ENCODE measurements around the gene PGLYRP3. TPM values are rescaled to one million over a fixed set of nuclear protein-coding genes. Genes with fewer than 3 reads are reported as not detected.

PGLYRP3 gene
- total and polyA plus RNA-seq, 2 of the 13 experiments (the other 11 are each of a cell fraction or from before 2014, with no cell fraction given) = not detected

DNA sequence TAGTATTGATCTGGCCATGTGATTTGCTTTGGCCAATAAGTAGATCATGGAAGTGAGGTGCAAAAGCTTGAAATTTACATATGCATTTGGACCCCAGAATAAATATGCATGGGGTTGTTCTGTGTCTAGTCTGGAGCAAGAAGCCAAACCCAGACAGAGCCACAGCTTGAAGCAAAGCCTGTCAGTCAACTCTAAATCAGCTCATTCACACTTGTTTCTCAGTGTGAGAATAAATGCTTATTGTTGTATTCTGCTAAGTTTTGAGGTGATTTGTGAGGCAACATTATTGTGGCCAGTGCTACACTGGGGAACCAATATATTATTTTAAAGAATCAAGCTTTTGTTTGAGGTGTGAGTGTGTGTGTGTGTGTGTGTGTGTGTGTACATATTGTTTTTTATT lies 12.2 kb upstream of the PGLYRP3 start (continued):
- no peak for TF ChIP-seq ZNF343 (CRISPR knock-in tag; IDR thresholded peaks at IDR 0.05)
- TF ChIP-seq MEIS2 (CRISPR knock-in tag; IDR thresholded peaks at IDR 0.05) = no peak
- TF ChIP-seq ZNF10 (CRISPR knock-in tag; IDR thresholded peaks at IDR 0.05; ENCODE audit: borderline replicate concordance, low read depth) = no peak
- no peak for TF ChIP-seq KDM3A (CRISPR knock-in tag; IDR thresholded peaks at IDR 0.05; ENCODE audit: low read depth)
- no peak for TF ChIP-seq GLMP (CRISPR knock-in tag; IDR thresholded peaks at IDR 0.05; ENCODE audit: borderline replicate concordance)
- TF ChIP-seq ZNF281 (CRISPR knock-in tag; IDR thresholded peaks at IDR 0.05; ENCODE audit: borderline replicate concordance) = no peak
- no peak for TF ChIP-seq SUZ12 (IDR thresholded peaks at IDR 0.05; ENCODE audit: low read depth, low read length)
- no peak for TF ChIP-seq HDAC2 (CRISPR knock-in tag; IDR thresholded peaks at IDR 0.05)
- TF ChIP-seq ZFY (CRISPR knock-in tag; IDR thresholded peaks at IDR 0.05) = no peak
- no peak for TF ChIP-seq SALL1 (CRISPR knock-in tag; IDR thresholded peaks at IDR 0.05)
- TF ChIP-seq KMT2A (CRISPR knock-in tag; IDR thresholded peaks at IDR 0.05) = no peak

DNA sequence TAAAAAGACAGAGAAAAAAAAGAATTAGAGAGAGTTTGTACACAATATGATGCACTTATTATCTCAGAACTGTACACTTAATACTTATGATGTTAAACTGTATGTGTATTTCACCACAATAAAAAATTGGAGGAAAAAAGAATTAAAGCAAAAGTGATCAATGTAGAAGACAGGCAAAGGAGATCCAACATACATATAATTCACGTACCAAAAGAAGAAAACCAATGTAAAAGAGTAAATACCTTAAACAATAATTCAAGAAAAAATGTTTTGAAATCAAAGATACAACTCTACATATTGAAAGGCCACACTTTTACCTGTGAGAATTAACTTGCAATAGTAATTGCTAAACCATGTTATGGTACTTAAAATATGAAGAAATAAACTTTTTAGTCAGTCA lies 9.8 kb upstream of the PGLYRP3 start:
- Histone ChIP-seq H3K27ac (ENCODE audit: extremely low read length, insufficient read depth, low read length) (no peak overlapping the region), H3K4me3 (replicated peaks in 1 of 3; ENCODE audit: insufficient read depth in 1 of 3, low read depth in 2 of 3, low read length in 3 of 3) (no peak overlapping the region), H3K9ac (ENCODE audit: insufficient read depth, low read depth, low read length) (no peak overlapping the region), H3K79me2 (ENCODE audit: insufficient read depth, low read length) (no peaks in the 10 kb centered on the region), H4K20me1 (ENCODE audit: insufficient read depth, low read length) (no peaks in the 10 kb centered on the region), H3K9me3 (ENCODE audit: low read length) (peaks cover 19% of the 10 kb centered on the region), H3K27me3 (ENCODE audit: control insufficient read depth in 1 of 2, insufficient read depth in 2 of 2, low read length in 2 of 2) (no peaks in the 10 kb centered on the region), H2AFZ (ENCODE audit: low read length) (no peak overlapping the region), H3K4me2 (ENCODE audit: low read depth, low read length) (no peak overlapping the region), H3K4me1 (ENCODE audit: insufficient read depth, low read length) (no peaks in the 10 kb centered on the region), H3K36me3 (replicated peaks in 1 of 2; ENCODE audit: control insufficient read depth in 1 of 2, insufficient read depth in 2 of 2, low read length in 2 of 2) (no peaks in the 10 kb centered on the region)
- no TSS peak for BruUV-seq (replicated peaks)
- 0% methylated on average over 1 of the region's 1 CpG for WGBS (ENCODE audit: low lambda C conversion rate)
- DNase-seq (ENCODE audit: low spot score) = no peak
- no peak for FAIRE-seq
- POLR2A ChIA-PET = no interaction called here
- CTCF ChIA-PET (ENCODE audit: low intra/inter-chr PET ratio, low total read pairs) = no interaction called here
- intact Hi-C loops (cut with micrococcal nuclease; ENCODE audit: unreplicated experiment) = no loop called here
- TF ChIP-seq GZF1 (CRISPR knock-in tag; IDR thresholded peaks at IDR 0.05) (no peak), TCF7L2 (IDR thresholded peaks at IDR 0.05; ENCODE audit: low read depth, low read length) (no peak), ZNF652 (CRISPR knock-in tag; IDR thresholded peaks at IDR 0.05; ENCODE audit: borderline replicate concordance, low read depth) (no peak), ZNF136 (CRISPR knock-in tag; IDR thresholded peaks at IDR 0.05; ENCODE audit: low read depth) (no peak), MZF1 (CRISPR knock-in tag; IDR thresholded peaks at IDR 0.05; ENCODE audit: borderline replicate concordance) (no peak), EZH2 (conservative IDR thresholded peaks at IDR 0.05; ENCODE audit: low read depth, low read length) (no peak), DNMT3B (CRISPR knock-in tag; conservative IDR thresholded peaks at IDR 0.05) (no peak), IRF9 (CRISPR knock-in tag; IDR thresholded peaks at IDR 0.05; ENCODE audit: borderline replicate concordance) (no peak), JUN (CRISPR knock-in tag; IDR thresholded peaks at IDR 0.05) (no peak), YEATS2 (CRISPR knock-in tag; IDR thresholded peaks at IDR 0.05; ENCODE audit: borderline replicate concordance) (no peak)
- in situ Hi-C loops (cut with HindIII; ENCODE audit: extremely low pct_ligation_motif_present, low pct_unique_long_range_greater_than_20kb) = no loop called here
- ATAC-seq = no peak
